Retinal pigment epithelial cell (primary cell): ENCODE results near the gene PPARA.

Experiments used
- DNase-seq: peaks from one replicate; pipeline ENCODE4 v3.0.0-alpha.2; 2010; ENCODE audit warnings: low read depth
- H3K4me3 ChIP-seq: 2 replicates; pipeline ENCODE4 v1.5.1; 2011; ENCODE audit warnings: mild to moderate bottlenecking, low read length, control low read depth, moderate library complexity
- CTCF ChIP-seq: conservative IDR thresholded peaks from 2 replicates; pipeline ENCODE4 v1.5.1; 2011; ENCODE audit warnings: low read depth, low read length, control low read depth, inconsistent platforms

The PPARA gene

DNA sequence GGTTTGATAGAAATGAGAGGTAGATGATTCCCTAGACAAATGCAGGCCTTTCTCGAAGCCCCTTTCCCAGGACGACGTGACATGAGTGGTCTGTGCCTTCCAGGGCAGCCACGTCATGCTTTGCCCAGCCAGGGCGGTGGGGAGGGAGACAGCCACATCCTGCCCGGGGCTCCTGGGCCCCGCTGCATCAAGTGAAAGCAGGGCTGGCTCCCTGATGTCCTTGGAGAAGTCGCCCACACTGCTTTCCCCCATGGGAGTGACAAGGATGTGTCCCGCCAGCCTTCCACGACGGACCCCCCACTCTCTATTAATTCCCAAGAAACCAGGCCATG is 13.2 kb downstream of the PPARA start:
- DNase-seq: no peak
- H3K4me3 ChIP-seq: no peak overlapping the region
- TF ChIP-seq CTCF: no peak

DNA sequence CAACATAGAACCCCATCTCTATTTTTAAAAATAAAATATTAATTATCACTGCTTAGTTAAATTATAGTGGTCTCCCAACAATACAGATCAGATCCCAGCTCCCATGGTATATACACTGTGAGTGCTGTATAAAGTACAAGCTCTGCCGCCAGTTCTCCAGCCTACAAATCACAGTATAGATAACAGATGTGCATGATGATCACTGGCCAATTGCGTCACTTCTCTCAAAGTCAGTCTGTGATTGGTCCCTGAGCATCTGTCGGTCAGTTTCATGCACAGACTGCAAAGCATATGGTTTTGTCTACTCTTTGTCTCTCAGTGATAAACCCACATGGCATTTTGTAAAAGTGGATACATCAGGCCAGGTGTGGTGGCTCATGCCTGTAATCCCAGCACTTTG is 15.7 kb downstream of the PPARA start:
- no peak for TF ChIP-seq CTCF
- no peak overlapping the region for H3K4me3 ChIP-seq
- DNase-seq: no peak

DNA sequence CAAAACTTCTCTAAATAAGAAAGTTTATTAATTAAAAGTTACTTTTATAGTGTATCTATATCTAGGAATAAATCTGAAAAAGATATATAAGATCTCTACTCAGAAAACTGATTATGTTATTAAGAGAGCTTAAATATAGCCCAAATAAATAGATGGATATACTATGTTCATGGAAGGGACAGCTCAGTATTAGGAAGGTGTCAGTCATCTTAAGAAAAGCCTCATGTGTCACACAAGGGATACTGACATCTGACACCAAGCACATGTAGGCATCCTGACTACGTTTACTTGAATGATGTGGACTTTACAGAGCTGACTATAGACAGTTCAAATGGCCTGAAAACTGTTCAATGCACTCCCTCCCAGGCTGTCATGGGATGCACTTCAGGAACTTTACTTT is 19.3 kb downstream of the PPARA start:
- no peak for TF ChIP-seq CTCF
- H3K4me3 ChIP-seq: no peak overlapping the region
- no peak for DNase-seq

DNA sequence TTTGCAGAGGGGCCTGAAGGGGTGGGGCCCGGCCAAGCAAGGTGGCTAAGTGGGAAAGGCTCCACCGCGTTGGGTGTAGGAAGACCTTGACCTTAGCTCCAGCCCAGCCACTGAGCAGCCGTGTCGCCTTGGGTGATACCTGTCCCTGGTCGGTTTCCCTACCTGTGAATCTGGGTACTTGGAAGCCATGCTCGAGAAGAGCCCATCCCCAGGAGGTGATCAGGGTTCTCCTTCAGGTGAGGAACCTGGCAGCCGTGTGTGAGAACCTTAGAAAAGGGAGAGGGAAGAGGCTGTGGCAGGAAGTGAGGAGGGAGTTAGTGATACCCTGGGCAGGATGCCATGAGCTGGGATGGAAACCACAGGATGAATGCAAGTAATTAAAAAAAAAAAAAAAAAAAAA is 21.6 kb downstream of the PPARA start:
- no peak overlapping the region for H3K4me3 ChIP-seq
- no peak for TF ChIP-seq CTCF

DNA sequence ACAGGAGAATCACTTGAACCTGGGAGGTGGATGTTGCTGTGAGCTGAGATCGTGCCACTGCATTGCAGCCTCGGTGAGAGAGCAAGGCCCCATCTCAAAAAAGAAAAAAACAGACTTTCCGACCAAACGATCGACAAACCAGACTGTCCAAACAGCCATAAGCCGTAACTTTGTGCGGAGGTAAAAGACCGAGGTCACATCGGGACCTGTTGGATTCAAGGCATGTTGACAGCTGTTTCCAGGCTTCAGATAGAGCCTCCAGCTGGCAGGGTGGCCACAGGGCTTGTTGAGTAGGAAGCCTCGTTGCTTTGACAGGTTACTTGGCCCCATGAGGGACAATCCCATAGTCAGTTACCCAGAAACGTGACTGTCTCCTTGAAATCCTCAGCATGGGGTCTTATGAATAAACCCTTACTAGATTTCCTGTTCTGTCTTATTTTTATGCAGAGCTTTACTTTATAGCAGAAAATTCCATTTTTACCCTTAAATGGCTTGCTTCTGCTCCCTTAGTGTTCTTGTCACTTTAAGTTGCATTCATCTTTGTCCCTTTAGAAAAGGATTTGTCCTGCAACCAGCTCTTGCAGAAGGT is 22.3 kb downstream of the PPARA start:
- no peak for TF ChIP-seq CTCF
- no peak for DNase-seq
- H3K4me3 ChIP-seq: no peak overlapping the region

More for the DNA sequence above, 21.6 kb downstream of the PPARA start:
- no peak for DNase-seq

DNA sequence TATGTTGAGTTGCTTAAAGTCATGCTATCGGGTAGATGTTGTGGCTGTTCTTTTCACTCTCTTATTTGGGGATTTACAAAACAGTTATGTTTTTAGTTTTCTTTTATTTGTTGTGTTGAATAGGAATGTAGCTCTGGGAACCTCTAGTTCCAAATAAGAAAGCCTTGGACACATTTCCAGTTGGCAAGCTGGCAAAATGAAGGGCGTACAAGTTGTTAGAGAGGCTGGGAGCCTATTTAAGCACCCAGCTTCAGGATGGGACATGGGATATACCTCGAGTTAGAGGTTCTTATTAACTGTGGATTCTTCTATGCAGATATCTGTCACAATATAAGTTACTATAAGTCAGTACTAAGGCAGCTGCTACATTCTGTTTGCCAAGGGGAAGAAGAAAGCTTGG is 22.8 kb downstream of the PPARA start:
- no peak overlapping the region for H3K4me3 ChIP-seq
- no peak for DNase-seq
- TF ChIP-seq CTCF: no peak

DNA sequence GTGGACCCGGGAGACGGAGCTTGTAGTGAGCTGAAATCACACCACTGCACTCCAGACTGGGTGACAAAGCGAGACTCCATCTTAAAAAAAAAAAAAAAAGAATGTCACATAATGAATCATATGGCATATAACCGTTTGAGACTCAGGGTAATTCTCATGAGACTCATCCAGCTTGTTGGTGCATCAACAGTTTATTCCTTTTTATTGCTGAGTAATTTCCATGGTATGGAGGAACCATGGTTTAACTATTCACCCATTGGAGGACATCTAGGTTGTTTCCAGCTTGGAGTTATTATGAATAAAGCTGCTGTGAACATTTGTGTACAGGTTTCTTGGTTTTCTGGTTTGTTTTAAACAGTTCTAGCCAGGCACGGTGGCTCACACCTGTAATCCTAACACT is 25.3 kb downstream of the PPARA start:
- no peak for DNase-seq
- no peak for TF ChIP-seq CTCF
- no peak overlapping the region for H3K4me3 ChIP-seq
